H9 (cell line): Measurements from ENCODE around the gene NIM1K. TPM values are rescaled to one million over a fixed set of nuclear protein-coding genes. Genes with fewer than 3 reads are reported as not detected.

Experiments
- DNase-seq: peaks from one replicate; pipeline ENCODE4 v3.0.0-alpha.2; 2017
- H2AFZ ChIP-seq: one replicate; pipeline ENCODE4 v1.6.1; 2013; ENCODE audit warnings: mild to moderate bottlenecking, low read length, control low read depth, moderate library complexity
- H2AK5ac ChIP-seq: 2 replicates; pipeline ENCODE4 v1.6.1; 2013; ENCODE audit warnings: low read length, control low read depth, mixed read lengths; ENCODE audit not compliant: insufficient read length
- H2BK120ac ChIP-seq: one replicate; pipeline ENCODE4 v1.6.1; 2013; ENCODE audit warnings: low read depth, mild to moderate bottlenecking, low read length, control low read depth, inconsistent platforms; ENCODE audit not compliant: poor library complexity, severe bottlenecking
- H2BK12ac ChIP-seq: 2 replicates; pipeline ENCODE4 v1.6.1; 2013; ENCODE audit warnings: low read length, control low read depth, mixed read lengths, low read depth; ENCODE audit not compliant: insufficient read length
- H2BK15ac ChIP-seq: 2 replicates; pipeline ENCODE4 v1.6.1; 2013; ENCODE audit warnings: low read depth, low read length, control low read depth
- H2BK20ac ChIP-seq: one replicate; pipeline ENCODE4 v1.6.1; 2013; ENCODE audit warnings: low read depth, mild to moderate bottlenecking, low read length, control low read depth, inconsistent platforms; ENCODE audit not compliant: poor library complexity, severe bottlenecking
- H2BK5ac ChIP-seq: 2 replicates; pipeline ENCODE4 v1.6.1; 2013; ENCODE audit warnings: low read length, control low read depth, mixed read lengths; ENCODE audit not compliant: insufficient read length
- H3K14ac ChIP-seq: 2 replicates; pipeline ENCODE4 v1.6.1; 2013; ENCODE audit warnings: low read length, control low read depth; ENCODE audit not compliant: insufficient read depth
- H3K18ac ChIP-seq: 2 replicates; pipeline ENCODE4 v1.6.1; 2013; ENCODE audit warnings: low read depth, mild to moderate bottlenecking, mixed read lengths, low read length, control low read depth; ENCODE audit not compliant: insufficient read length
- H3K23ac ChIP-seq: 2 replicates; pipeline ENCODE4 v1.6.1; 2013; ENCODE audit warnings: low read length, control low read depth, mixed read lengths, low read depth; ENCODE audit not compliant: insufficient read length
- H3K23me2 ChIP-seq: 2 replicates; pipeline ENCODE4 v1.6.1; 2013; ENCODE audit warnings: low read depth, mild to moderate bottlenecking, mixed read lengths, low read length, control low read depth; ENCODE audit not compliant: insufficient read length, poor library complexity, severe bottlenecking
- H3K27ac ChIP-seq: 2 replicates; pipeline ENCODE4 v1.5.1; 2013; ENCODE audit warnings: low read length, control low read depth, mixed read lengths, low read depth; ENCODE audit not compliant: insufficient read length
- H3K27me3 ChIP-seq: 2 replicates; pipeline ENCODE4 v1.6.1; 2013; ENCODE audit warnings: low read length, control low read depth, inconsistent platforms; ENCODE audit not compliant: insufficient read depth
- H3K4ac ChIP-seq: 2 replicates; pipeline ENCODE4 v1.6.1; 2013; ENCODE audit warnings: low read depth, mild to moderate bottlenecking, control low read depth, inconsistent platforms, low read length, moderate library complexity
- H3K4me1 ChIP-seq: 2 replicates; pipeline ENCODE4 v1.6.1; 2013; ENCODE audit warnings: low read length, control low read depth, inconsistent platforms; ENCODE audit not compliant: insufficient read depth
- H3K4me2 ChIP-seq: 2 replicates; pipeline ENCODE4 v1.6.1; 2013; ENCODE audit warnings: low read length, control low read depth, mixed read lengths; ENCODE audit not compliant: insufficient read length, insufficient read depth
- H3K56ac ChIP-seq: 2 replicates; pipeline ENCODE4 v1.6.1; 2013; ENCODE audit warnings: low read depth, mild to moderate bottlenecking, mixed read lengths, low read length, control low read depth; ENCODE audit not compliant: insufficient read length
- H3K79me1 ChIP-seq: 2 replicates; pipeline ENCODE4 v1.6.1; 2013; ENCODE audit warnings: low read depth, mild to moderate bottlenecking, moderate library complexity, low read length, control low read depth, inconsistent platforms; ENCODE audit not compliant: insufficient read depth, poor library complexity, severe bottlenecking
- H3K79me2 ChIP-seq: 2 replicates; pipeline ENCODE4 v1.6.1; 2013; ENCODE audit warnings: low read length, control low read depth, inconsistent platforms; ENCODE audit not compliant: insufficient read depth
- H3K9ac ChIP-seq: 2 replicates; pipeline ENCODE4 v1.6.1; 2013; ENCODE audit warnings: low read length, control low read depth, mixed read lengths; ENCODE audit not compliant: insufficient read length; ENCODE audit errors: extremely low read depth
- H3K9me3 ChIP-seq: one replicate; pipeline ENCODE4 v1.6.1; 2013; ENCODE audit warnings: low read depth, low read length, inconsistent platforms; ENCODE audit not compliant: control insufficient read depth
- H3T11ph ChIP-seq: one replicate; pipeline ENCODE4 v1.6.1; 2013; ENCODE audit warnings: mild to moderate bottlenecking, low read length, control low read depth, inconsistent platforms
- H4K20me1 ChIP-seq: one replicate; pipeline ENCODE4 v1.6.1; 2013; ENCODE audit not compliant: control insufficient read depth, insufficient read length, insufficient read depth
- H4K5ac ChIP-seq: 2 replicates; pipeline ENCODE4 v1.6.1; 2013; ENCODE audit warnings: low read depth, mild to moderate bottlenecking, mixed read lengths, low read length, control low read depth; ENCODE audit not compliant: insufficient read length
- H4K8ac ChIP-seq: replicated peaks from 2 replicates; pipeline ENCODE4 v1.6.1; 2013; ENCODE audit warnings: low read length, control low read depth, mixed read lengths, low read depth; ENCODE audit not compliant: insufficient read length
- H4K91ac ChIP-seq: 2 replicates; pipeline ENCODE4 v1.6.1; 2013; ENCODE audit warnings: low read depth, mild to moderate bottlenecking, moderate library complexity, mixed read lengths, low read length, control low read depth; ENCODE audit not compliant: insufficient read length
- H3K27ac Mint-ChIP-seq, 3 experiments: 2 replicates in 2 of 3; 3 replicates in 1 of 3; pipeline ENCODE4 v1.8.0; 2020 to 2021; ENCODE audit warnings: mixed read lengths in 3 of 3, mild to moderate bottlenecking in 1 of 3, moderate library complexity in 1 of 3
- H3K27me3 Mint-ChIP-seq: 2 replicates; pipeline ENCODE4 v1.8.0; 2021; ENCODE audit warnings: low read depth, mild to moderate bottlenecking, moderate library complexity, mixed read lengths
- H3K36me3 Mint-ChIP-seq, 3 experiments: 2 replicates in 2 of 3; 3 replicates in 1 of 3; pipeline ENCODE4 v1.8.0; 2020 to 2021; ENCODE audit warnings: low read depth in 3 of 3, mixed read lengths in 3 of 3; ENCODE audit not compliant: insufficient read depth in 1 of 3
- H3K4me1 Mint-ChIP-seq, 2 experiments: 2 replicates each; pipeline ENCODE4 v1.8.0; 2020; ENCODE audit warnings: mixed read lengths in 2 of 2
- H3K4me3 Mint-ChIP-seq, 2 experiments: 2 replicates in 1 of 2; 3 replicates in 1 of 2; pipeline ENCODE4 v1.8.0; 2020 to 2021; ENCODE audit warnings: mild to moderate bottlenecking in 2 of 2, mixed read lengths in 2 of 2, moderate library complexity in 1 of 2
- H3K9me3 Mint-ChIP-seq, 2 experiments: 2 replicates in 1 of 2; 3 replicates in 1 of 2; pipeline ENCODE4 v1.8.0; 2020; ENCODE audit warnings: mild to moderate bottlenecking in 2 of 2, mixed read lengths in 2 of 2, moderate library complexity in 1 of 2
- WGBS: extraction: QIAGEN DNeasy Blood & Tissue Kit; methylation state at CpG from one replicate; pipeline ENCODE4 v1.1.7; 2013; ENCODE audit warnings: missing lambda C conversion rate, low lambda C conversion rate, mixed read lengths; ENCODE audit not compliant: insufficient read length; ENCODE audit errors: extremely low coverage; 5-methylcytosine and 5-hydroxymethylcytosine counted together
- long read RNA-seq: library from polyadenylated mRNA; unstranded; transcript quantifications from one replicate; pipeline ENCODE4 v2.0.0, GENCODE V29; 2020
- total RNA-seq: library from RNA; stranded (reverse); gene quantifications from 2 replicates; pipeline ENCODE4 v1.2.1, GENCODE V29; 2021
- TF ChIP-seq, protein P1 (sequence below): fragments of 200-600 bp; sonication (generic); conservative IDR thresholded peaks from 3 replicates; pipeline ENCODE4 v1.8.0; 2021; ENCODE audit warnings: antibody characterized with exemption, mild to moderate bottlenecking

The NIM1K gene
- total RNA-seq = 0.07 TPM in 1 of 2 replicates, not detected in the other
- long read RNA-seq = 0 reads

DNA sequence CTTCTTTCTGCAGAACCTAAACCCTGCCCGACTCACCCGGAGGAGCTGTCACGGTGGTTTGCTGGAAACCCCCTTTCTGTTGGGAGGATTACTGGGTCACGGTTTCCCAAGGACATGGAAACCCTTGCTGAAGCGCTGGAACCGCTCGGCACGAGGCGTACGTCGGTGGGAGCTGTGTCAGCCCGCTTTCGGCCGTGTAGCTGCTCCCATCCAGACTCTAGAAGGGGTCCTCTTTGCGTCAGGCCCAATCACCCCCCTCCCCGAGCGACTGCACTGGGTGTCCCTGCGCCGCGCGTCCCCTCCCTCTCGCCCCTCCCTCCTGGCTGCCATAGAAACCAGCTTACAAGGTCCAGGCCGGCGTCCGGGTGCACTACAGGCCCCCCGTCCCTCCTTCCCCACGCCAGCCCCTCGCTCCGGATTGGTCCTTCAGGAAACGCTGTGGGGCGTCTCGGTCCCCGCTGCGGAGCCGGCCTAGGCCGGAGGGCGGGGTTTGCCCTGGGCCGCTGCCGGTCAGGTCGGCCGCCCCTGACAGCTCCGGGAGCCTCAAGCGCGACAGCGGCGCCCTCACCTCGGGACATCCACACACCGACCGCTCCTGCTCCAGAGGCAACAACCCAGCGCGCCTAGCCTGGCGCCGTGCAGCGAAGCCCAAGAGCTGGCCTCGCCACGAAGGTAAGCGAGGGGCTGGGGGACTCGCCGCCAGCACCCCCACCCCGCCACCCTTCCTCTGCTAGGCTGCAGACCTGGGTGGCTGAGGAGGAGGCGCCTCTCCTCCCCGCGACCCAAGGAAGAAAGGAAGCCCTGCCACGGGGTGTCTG is at the start of gene NIM1K:
TSS of gene NIM1K (plus strand) at position 486 of the 818 bp plus-strand sequence. CDS start 53,551 bp downstream, outside the sequence.
- Histone ChIP-seq H4K91ac (no peak within 1 kb of the TSS), H3K4me2 (peak within 1 kb of the TSS; percentile 78), H3K14ac (no peak within 1 kb of the TSS), H2AFZ (no peak within 1 kb of the TSS), H4K5ac (no peak within 1 kb of the TSS), H3K23ac (no peak within 1 kb of the TSS), H3K18ac (no peak within 1 kb of the TSS), H3K79me1 (no peaks in the 10 kb centered on the region), H4K8ac (no peak within 1 kb of the TSS), H2AK5ac (no peak within 1 kb of the TSS), H2BK5ac (no peak within 1 kb of the TSS), H2BK120ac (no peak within 1 kb of the TSS), H2BK20ac (no peak within 1 kb of the TSS), H4K20me1 (no peaks in the 10 kb centered on the region), H2BK15ac (no peak within 1 kb of the TSS), H3K9ac (no peak within 1 kb of the TSS), H3T11ph (no peak within 1 kb of the TSS), H3K56ac (no peak within 1 kb of the TSS), H3K27ac (no peak within 1 kb of the TSS), H3K9me3 (no peaks in the 10 kb centered on the region), H3K4me1 (peaks cover 3% of the 10 kb centered on the region; the same call in 1 of the 2 replicates), H3K27me3 (peaks cover 15% of the 10 kb centered on the region; the same call in 1 of the 2 replicates), H3K4ac (no peak within 1 kb of the TSS), H2BK12ac (no peak within 1 kb of the TSS), H3K79me2 (no peaks in the 10 kb centered on the region), H3K23me2 (peaks cover 20% of the 10 kb centered on the region)
- WGBS = no CpG with 5 or more reads among the region's 64 CpGs
- peaks cover 0 to 2% of the 10 kb centered on the region in 2 experiments; a peak in 2 of 5 replicates for H3K9me3 Mint-ChIP-seq
- H3K4me3 Mint-ChIP-seq = peak within 1 kb of the TSS; percentile 62 to 87
- peak; percentile 70 for DNase-seq
- H3K27me3 Mint-ChIP-seq = peaks cover 54% of the 10 kb centered on the region
- no peak within 1 kb of the TSS for H3K27ac Mint-ChIP-seq
- H3K4me1 Mint-ChIP-seq = peaks cover 26 to 33% of the 10 kb centered on the region in 2 experiments
- no peaks in the 10 kb centered on the region for H3K36me3 Mint-ChIP-seq
- TF ChIP-seq, protein P1, sequence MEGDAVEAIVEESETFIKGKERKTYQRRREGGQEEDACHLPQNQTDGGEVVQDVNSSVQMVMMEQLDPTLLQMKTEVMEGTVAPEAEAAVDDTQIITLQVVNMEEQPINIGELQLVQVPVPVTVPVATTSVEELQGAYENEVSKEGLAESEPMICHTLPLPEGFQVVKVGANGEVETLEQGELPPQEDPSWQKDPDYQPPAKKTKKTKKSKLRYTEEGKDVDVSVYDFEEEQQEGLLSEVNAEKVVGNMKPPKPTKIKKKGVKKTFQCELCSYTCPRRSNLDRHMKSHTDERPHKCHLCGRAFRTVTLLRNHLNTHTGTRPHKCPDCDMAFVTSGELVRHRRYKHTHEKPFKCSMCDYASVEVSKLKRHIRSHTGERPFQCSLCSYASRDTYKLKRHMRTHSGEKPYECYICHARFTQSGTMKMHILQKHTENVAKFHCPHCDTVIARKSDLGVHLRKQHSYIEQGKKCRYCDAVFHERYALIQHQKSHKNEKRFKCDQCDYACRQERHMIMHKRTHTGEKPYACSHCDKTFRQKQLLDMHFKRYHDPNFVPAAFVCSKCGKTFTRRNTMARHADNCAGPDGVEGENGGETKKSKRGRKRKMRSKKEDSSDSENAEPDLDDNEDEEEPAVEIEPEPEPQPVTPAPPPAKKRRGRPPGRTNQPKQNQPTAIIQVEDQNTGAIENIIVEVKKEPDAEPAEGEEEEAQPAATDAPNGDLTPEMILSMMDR = no peak
